GM10266 (cell line): ENCODE data around the gene CA14.
A peak's percentile ranks its signal among the peaks of the same experiment; 100 is the strongest.
"Not testable (repeated sequence)": the region's sequence is repeated elsewhere in the genome, so short reads cannot be mapped to it uniquely, and the experiment has no call there.

ENCODE experiments used
- DNase-seq: peaks from one replicate; pipeline ENCODE4 v3.0.0; 2012; ENCODE audit errors: extremely low spot score
- TF ChIP-seq, protein P1 (sequence below): IDR thresholded peaks from 2 replicates; pipeline ENCODE4 v1.5.1; 2012; ENCODE audit warnings: mild to moderate bottlenecking, low read depth; ENCODE audit not compliant: control insufficient read depth, insufficient read depth; ENCODE audit errors: missing control alignments

Gene CA14

DNA sequence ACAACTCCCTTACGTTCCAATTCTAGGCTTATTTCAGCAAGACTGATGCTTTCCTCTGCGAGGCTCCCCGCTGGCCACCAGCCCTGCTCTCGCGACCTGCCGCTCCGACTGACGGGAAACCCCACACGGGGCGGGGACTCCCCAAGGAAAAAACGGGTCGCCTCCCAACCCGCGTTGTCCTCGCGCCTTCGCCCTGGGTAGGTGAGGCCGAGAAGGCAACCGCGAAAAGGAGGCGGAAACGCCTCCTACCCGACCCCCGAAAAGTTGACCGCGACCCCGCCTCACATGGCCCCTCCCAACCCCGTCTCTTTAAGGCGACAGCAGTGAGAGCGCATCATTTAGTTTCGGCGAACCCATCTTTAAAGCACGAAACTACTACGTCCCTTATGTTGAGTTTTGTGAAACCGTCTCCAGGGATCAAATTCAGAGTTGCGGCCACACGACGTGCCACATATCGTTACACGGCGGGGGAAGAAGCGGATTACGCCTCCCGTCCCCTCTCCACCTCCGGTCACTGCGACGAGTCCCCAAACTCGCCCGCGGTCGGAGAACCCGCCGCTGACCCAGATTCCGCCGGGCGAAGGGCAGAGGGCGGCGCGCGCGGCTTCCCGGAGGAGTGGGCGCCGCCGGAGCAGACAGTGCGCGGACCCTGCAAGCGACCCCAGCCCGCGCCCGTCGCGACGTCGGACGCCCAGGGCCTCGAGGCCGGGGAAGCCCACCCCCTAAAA lies 22.8 kb upstream of the CA14 start:
- peak; percentile 91 for DNase-seq
- TF ChIP-seq, protein P1, sequence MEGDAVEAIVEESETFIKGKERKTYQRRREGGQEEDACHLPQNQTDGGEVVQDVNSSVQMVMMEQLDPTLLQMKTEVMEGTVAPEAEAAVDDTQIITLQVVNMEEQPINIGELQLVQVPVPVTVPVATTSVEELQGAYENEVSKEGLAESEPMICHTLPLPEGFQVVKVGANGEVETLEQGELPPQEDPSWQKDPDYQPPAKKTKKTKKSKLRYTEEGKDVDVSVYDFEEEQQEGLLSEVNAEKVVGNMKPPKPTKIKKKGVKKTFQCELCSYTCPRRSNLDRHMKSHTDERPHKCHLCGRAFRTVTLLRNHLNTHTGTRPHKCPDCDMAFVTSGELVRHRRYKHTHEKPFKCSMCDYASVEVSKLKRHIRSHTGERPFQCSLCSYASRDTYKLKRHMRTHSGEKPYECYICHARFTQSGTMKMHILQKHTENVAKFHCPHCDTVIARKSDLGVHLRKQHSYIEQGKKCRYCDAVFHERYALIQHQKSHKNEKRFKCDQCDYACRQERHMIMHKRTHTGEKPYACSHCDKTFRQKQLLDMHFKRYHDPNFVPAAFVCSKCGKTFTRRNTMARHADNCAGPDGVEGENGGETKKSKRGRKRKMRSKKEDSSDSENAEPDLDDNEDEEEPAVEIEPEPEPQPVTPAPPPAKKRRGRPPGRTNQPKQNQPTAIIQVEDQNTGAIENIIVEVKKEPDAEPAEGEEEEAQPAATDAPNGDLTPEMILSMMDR, result no peak

DNA sequence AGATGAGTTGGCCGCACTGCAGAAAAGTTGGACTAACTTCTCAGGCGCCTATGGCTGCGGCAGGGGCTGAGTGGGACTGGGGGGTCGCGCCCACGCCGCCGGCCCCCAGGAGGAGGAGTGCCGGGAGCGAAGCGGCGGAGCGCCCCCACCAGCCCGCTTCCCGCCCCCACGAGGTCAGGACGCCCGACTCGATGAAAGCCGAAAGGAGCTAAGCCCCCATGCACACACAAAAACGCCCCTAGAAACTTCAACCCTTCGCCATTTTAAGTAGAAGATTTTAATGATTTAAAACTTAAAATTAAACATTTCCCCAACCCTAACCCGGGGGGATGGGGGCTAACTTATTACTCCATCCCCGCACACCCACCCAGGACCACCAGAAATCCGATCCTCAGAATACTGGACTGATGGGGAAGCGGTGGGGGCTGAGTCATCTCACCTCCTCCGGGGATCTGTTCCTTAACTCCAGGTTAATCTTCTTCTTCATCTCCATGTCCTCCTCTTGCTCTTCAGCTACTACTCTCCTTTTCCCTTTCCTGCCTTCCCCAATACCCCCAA lies 22.2 kb upstream of the CA14 start:
- no peak for DNase-seq

DNA sequence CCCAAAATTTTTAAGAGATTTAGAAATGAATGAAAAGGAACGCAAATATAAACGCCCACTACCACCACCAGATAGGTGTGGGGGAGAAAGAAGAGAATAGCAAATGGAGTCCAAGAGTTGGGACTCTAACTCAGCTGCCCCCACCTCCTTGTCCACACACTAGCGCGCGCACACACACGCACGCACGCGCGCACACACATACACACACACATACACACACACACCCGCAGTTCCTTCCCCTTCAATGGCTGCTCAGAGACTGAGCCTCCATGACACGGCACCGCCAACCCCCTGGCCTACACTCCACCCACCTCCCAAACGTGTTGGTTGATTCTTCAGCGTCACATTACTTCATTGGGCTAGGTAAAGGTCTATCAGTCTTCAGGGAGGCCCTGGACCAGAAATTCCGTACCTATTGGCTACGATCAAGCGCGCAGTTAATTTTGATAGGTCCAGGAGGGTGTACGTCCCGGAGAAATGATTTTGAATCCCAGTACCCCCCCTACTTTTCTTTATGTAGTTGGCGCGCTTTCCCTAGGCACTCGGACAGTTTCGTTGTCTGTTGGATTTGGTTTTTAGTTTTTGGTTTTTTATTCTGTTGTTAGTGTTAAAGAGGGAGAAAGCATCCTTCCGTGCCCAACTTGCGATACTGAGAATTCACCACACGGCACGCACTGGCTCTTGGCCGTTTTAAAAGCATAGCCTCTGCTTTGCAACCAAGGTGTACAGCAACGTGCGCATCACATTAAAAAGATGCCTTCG lies 21.5 kb upstream of the CA14 start, which contains the start of gene ANP32E:
ANP32E (minus strand) TSS at position 261 of the 762 bp plus-strand sequence. CDS start 326 bp downstream, outside the sequence.
- peak; percentile 98 for DNase-seq
- TF ChIP-seq, protein P1, result no peak

More for the DNA sequence above, 22.2 kb upstream of the CA14 start:
- TF ChIP-seq, protein P1, result no peak

DNA sequence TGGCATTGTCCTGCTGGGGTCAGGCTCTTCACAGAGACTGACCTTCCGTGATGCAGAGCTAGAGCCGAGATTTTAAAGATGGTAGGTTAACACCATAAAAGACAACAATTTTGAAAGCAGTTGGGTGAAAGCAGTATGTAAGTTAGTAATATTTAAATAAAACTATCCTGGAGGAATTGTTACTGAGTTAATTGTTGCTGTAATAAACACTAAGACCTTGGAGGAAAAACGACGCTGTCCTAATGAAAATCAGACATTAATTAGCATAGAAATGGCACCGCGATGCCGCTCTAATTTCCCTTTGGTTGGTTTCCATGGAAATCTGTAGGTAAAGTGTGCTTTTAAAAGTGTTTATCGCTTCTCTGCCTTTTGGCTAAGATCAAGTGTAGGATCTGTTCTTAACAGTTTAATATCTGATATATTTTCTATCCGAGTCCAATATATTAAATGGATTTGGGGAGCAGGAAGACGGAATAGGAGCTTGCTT lies 20.9 kb upstream of the CA14 start:
- TF ChIP-seq, protein P1, result no peak
- DNase-seq, result peak; percentile 44

DNA sequence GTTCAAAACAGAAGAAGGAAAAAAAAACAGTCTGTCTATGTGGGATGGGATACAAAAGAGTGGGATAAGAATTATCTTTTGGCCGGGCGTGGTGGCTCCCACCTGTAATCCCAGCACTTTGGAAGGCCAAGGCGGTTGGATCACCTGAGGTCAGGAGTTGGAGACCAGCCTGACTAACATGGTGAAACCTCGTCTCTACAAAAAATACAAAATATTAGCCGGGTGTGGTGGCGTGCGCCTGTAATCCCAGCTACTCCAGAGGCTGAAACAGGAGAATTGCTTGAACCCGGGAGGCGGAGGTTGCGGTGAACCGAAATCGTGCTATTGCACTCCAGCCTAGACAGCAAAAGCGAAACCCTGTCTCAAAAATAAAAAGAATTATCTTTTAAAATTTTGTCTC lies 20.4 kb upstream of the CA14 start:
- not testable (repeated sequence) for DNase-seq

DNA sequence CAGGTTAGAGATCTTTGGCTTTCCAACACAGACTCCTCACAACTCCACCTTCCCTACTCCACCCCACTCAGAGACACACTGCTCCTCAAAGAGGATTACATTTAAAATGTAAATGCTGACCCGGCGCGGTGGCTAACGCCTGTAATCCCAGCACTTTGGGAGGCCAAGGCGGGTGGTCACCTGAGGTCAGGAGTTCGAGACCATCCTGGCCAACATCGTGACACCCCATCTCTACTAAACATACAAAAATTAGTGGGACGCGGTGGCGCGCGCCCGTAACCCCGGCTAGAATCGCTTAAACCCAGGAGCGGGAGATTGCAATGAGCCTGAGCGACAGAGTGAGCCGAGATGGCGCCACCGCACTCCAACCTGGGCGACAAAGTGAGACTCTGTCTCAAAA lies 19.8 kb upstream of the CA14 start:
- DNase-seq, result no peak
- TF ChIP-seq, protein P1, result no peak

DNA sequence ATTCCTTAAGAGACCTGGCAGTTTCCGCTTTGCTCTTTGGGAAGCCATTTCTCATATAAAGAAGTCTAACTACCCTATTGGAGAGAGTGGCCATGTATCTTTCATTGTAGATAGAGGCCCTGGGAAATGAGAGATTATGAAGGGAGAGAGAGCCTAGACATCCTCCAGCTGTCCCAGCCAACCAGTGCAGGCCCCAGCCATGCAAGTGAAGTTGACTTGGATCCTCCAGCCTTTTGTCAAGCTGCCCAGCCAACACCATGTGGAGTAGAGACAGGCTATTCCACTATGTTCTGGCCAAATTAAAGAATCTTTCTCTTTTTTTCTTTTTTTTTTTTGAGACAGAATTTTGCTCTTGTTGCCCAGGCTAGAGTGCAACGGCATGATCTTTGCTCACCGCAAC lies 14.6 kb upstream of the CA14 start:
- TF ChIP-seq, protein P1, result no peak
- no peak for DNase-seq
